ENCODE data around the gene PRPF6. TPM values are rescaled to one million over a fixed set of nuclear protein-coding genes. Genes with fewer than 3 reads are reported as not detected.

PRPF6 gene
- total RNA-seq, 4 donors from 2014 or later = 28.5 to 73.0 (median 69.6) TPM

- Histone ChIP-seq H3K27ac (peak overlapping the region; percentile 62 to 71), H3K27me3 (no peaks in the 10 kb centered on the region), H3K4me3 (no peak overlapping the region), H3K36me3 (no peaks in the 10 kb centered on the region), H3K9me3 (no peaks in the 10 kb centered on the region), H3K4me1 (peaks cover 0 to 19% of the 10 kb centered on the region in 2 donors)
- intact Hi-C loops (cut with DNase I; ENCODE audit: low total_unique reads) = no loop called here
- TF ChIP-seq CTCF (IDR thresholded peaks at IDR 0.05) = no peak
- no peak for TF ChIP-seq POLR2A (IDR thresholded peaks at IDR 0.05)
- DNase-seq = no peak
Measured at GRCh38 chr20:64052987-64053840, 72.3 kb downstream of the PRPF6 start.

- H3K4me3 ChIP-seq = no peak overlapping the region
- no peaks in the 10 kb centered on the region for H3K27me3 ChIP-seq
- intact Hi-C loops (cut with DNase I; ENCODE audit: low total_unique reads) = no loop called here
- H3K4me1 ChIP-seq = peaks cover 0 to 13% of the 10 kb centered on the region in 2 donors
- DNase-seq = peak in 1 of 2 donors; percentile 74
- H3K36me3 ChIP-seq = no peaks in the 10 kb centered on the region
- H3K27ac ChIP-seq = peak overlapping the region; percentile 62 to 71
- no peak for TF ChIP-seq CTCF (IDR thresholded peaks at IDR 0.05)
- no peak for TF ChIP-seq POLR2A (IDR thresholded peaks at IDR 0.05)
- H3K9me3 ChIP-seq = no peaks in the 10 kb centered on the region
Measured at GRCh38 chr20:64053841-64054661, 73.1 kb downstream of the PRPF6 start.

GRCh38 chr20:64055396-64055892, 74.5 kb downstream of the PRPF6 start:
- TF ChIP-seq CTCF (IDR thresholded peaks at IDR 0.05) (no peak), POLR2A (IDR thresholded peaks at IDR 0.05) (no peak)
- H3K36me3 ChIP-seq = no peaks in the 10 kb centered on the region
- no peak for DNase-seq
- H3K4me1 ChIP-seq = peaks cover 0 to 9% of the 10 kb centered on the region in 2 donors
- peak overlapping the region; percentile 55 for H3K27ac ChIP-seq
- H3K4me3 ChIP-seq = no peak overlapping the region
- no peaks in the 10 kb centered on the region for H3K9me3 ChIP-seq
- intact Hi-C loops (cut with DNase I; ENCODE audit: low total_unique reads) = no loop called here
- no peaks in the 10 kb centered on the region for H3K27me3 ChIP-seq

GRCh38 chr20:64055893-64056638, 75.1 kb downstream of the PRPF6 start:
- intact Hi-C loops (cut with DNase I; ENCODE audit: low total_unique reads) = no loop called here
- TF ChIP-seq POLR2A (IDR thresholded peaks at IDR 0.05) (no peak), CTCF (IDR thresholded peaks at IDR 0.05) (no peak)
- Histone ChIP-seq H3K36me3 (no peaks in the 10 kb centered on the region), H3K4me3 (no peak overlapping the region), H3K27me3 (no peaks in the 10 kb centered on the region), H3K4me1 (peaks cover 0 to 9% of the 10 kb centered on the region in 2 donors), H3K9me3 (no peaks in the 10 kb centered on the region), H3K27ac (peak overlapping the region; percentile 55)
- DNase-seq = peak in 1 of 2 donors; percentile 66
